Measurements from ENCODE around the gene SYNJ2.

The SYNJ2 gene

GRCh38 chr6:157956171-157956730, 25.4 kb upstream of the SYNJ2 start:
- DNase-seq (ENCODE audit: insufficient read length, low spot score), result no peak
- no peak for FAIRE-seq

GRCh38 chr6:157959451-157960227, 22.0 kb upstream of the SYNJ2 start:
- no peak for FAIRE-seq
- TF ChIP-seq SPI1 (IDR thresholded peaks at IDR 0.05; ENCODE audit: low read depth, low read length) (no peak), TAF1 (IDR thresholded peaks at IDR 0.05; ENCODE audit: low read depth, low read length) (no peak), POLR2AphosphoS5 (IDR thresholded peaks at IDR 0.05; ENCODE audit: low read depth, low read length) (no peak), POU2F2 (IDR thresholded peaks at IDR 0.05; ENCODE audit: low read depth, low read length) (no peak), PAX5 (IDR thresholded peaks at IDR 0.05; ENCODE audit: insufficient read depth, low read length, severe bottlenecking) (no peak), POLR2A (IDR thresholded peaks at IDR 0.05; ENCODE audit: low read depth, low read length) (no peak)
- DNase-seq (ENCODE audit: insufficient read length, low spot score), result no peak

More at GRCh38 chr6:157956171-157956730, 25.4 kb upstream of the SYNJ2 start:
- TF ChIP-seq TAF1 (IDR thresholded peaks at IDR 0.05; ENCODE audit: low read depth, low read length) (no peak), POLR2AphosphoS5 (IDR thresholded peaks at IDR 0.05; ENCODE audit: low read depth, low read length) (no peak), SPI1 (IDR thresholded peaks at IDR 0.05; ENCODE audit: low read depth, low read length) (no peak), PAX5 (IDR thresholded peaks at IDR 0.05; ENCODE audit: insufficient read depth, low read length, severe bottlenecking) (no peak), POU2F2 (IDR thresholded peaks at IDR 0.05; ENCODE audit: low read depth, low read length) (no peak), POLR2A (IDR thresholded peaks at IDR 0.05; ENCODE audit: low read depth, low read length) (no peak)

DNA sequence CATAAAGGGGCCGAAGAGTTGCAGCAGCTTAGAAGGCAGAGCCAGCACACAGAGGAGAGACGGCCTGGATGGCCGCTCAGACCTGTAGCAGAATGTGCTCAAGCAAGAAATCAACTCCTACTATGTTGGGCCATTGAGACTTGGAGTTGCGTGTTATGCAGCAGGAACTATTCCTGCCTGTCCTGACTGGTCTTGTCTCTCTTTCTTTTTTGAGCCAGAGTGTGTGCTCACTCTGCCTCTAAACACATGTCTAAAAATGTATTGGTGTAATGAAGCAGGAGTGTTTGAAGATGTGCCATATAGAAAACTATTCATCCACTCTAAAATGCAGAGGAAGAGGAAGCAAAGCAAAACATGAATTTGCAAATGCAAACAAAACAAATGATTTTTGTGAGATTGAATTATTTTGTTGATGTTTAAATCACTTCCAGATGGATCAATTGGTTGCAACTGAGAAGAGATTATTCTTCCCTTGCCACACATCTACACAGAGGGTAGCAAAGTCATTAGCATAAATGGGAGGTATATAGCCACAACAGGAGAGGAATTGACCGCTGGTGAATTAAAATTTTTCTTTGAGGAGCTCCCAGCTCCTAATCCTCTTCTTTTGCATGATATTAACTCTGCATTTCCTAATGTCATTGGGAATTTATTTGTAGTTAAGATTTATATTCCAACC, 20.4 kb upstream of the SYNJ2 start:
- TF ChIP-seq TAF1 (IDR thresholded peaks at IDR 0.05; ENCODE audit: low read depth, low read length), result no peak
- no peak for TF ChIP-seq SPI1 (IDR thresholded peaks at IDR 0.05; ENCODE audit: low read depth, low read length)
- no peak for TF ChIP-seq PAX5 (IDR thresholded peaks at IDR 0.05; ENCODE audit: insufficient read depth, low read length, severe bottlenecking)
- no peak for TF ChIP-seq POLR2A (IDR thresholded peaks at IDR 0.05; ENCODE audit: low read depth, low read length)
- no peak for TF ChIP-seq POU2F2 (IDR thresholded peaks at IDR 0.05; ENCODE audit: low read depth, low read length)
- no peak for TF ChIP-seq POLR2AphosphoS5 (IDR thresholded peaks at IDR 0.05; ENCODE audit: low read depth, low read length)
- DNase-seq (ENCODE audit: insufficient read length, low spot score), result no peak
- no peak for FAIRE-seq

DNA sequence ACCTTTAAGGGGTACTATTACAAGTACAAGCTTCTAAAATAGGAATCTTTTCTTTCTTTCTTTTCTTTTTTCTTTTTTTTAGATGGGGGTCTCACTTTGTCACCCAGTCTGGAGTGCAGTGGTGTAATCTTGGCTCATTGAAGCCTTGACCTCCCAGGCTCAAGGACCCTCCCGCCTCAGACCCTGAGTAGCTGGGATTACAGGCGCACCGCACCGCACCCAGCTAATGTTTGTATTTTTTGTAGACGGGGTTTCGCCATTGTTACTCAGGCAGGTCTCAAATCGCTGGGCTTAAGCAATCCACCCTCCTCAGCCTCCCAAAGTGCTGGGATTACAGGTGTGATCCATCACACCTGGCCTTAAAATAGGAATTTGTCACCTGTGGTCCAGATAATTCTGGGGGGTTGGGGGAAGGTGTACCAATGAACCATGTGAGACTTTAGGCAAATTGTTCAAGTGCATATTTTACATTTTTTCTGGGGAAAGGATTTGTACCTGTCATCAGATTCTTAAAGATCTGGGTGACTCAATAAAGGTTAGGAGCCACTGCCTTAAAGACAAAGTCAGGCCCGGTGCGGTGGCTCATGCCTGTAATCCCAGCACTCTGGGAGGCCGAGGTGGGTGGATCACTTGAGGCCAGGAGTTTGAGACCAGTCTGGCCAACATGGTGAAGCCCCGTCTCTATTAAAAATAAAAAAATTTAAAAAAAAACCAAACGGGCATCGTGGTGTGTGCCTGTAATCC, 19.7 kb upstream of the SYNJ2 start:
- TF ChIP-seq POU2F2 (IDR thresholded peaks at IDR 0.05; ENCODE audit: low read depth, low read length), result no peak
- no peak for TF ChIP-seq POLR2AphosphoS5 (IDR thresholded peaks at IDR 0.05; ENCODE audit: low read depth, low read length)
- no peak for TF ChIP-seq TAF1 (IDR thresholded peaks at IDR 0.05; ENCODE audit: low read depth, low read length)
- TF ChIP-seq SPI1 (IDR thresholded peaks at IDR 0.05; ENCODE audit: low read depth, low read length), result no peak
- no peak for TF ChIP-seq PAX5 (IDR thresholded peaks at IDR 0.05; ENCODE audit: insufficient read depth, low read length, severe bottlenecking)
- no peak for TF ChIP-seq POLR2A (IDR thresholded peaks at IDR 0.05; ENCODE audit: low read depth, low read length)
- FAIRE-seq, result no peak
- no peak for DNase-seq (ENCODE audit: insufficient read length, low spot score)

GRCh38 chr6:157962601-157963302, 18.9 kb upstream of the SYNJ2 start:
- DNase-seq (ENCODE audit: insufficient read length, low spot score), result no peak
- no peak for TF ChIP-seq POLR2A (IDR thresholded peaks at IDR 0.05; ENCODE audit: low read depth, low read length)
- TF ChIP-seq POU2F2 (IDR thresholded peaks at IDR 0.05; ENCODE audit: low read depth, low read length), result no peak
- no peak for TF ChIP-seq TAF1 (IDR thresholded peaks at IDR 0.05; ENCODE audit: low read depth, low read length)
- TF ChIP-seq PAX5 (IDR thresholded peaks at IDR 0.05; ENCODE audit: insufficient read depth, low read length, severe bottlenecking), result no peak
- TF ChIP-seq SPI1 (IDR thresholded peaks at IDR 0.05; ENCODE audit: low read depth, low read length), result no peak
- no peak for TF ChIP-seq POLR2AphosphoS5 (IDR thresholded peaks at IDR 0.05; ENCODE audit: low read depth, low read length)
- peak; percentile 35 for FAIRE-seq

GRCh38 chr6:157964100-157964499, 17.6 kb upstream of the SYNJ2 start:
- FAIRE-seq (no peak), DNase-seq (ENCODE audit: insufficient read length, low spot score) (no peak)
- no peak for TF ChIP-seq POU2F2 (IDR thresholded peaks at IDR 0.05; ENCODE audit: low read depth, low read length)
- no peak for TF ChIP-seq SPI1 (IDR thresholded peaks at IDR 0.05; ENCODE audit: low read depth, low read length)
- TF ChIP-seq TAF1 (IDR thresholded peaks at IDR 0.05; ENCODE audit: low read depth, low read length), result no peak
- no peak for TF ChIP-seq POLR2A (IDR thresholded peaks at IDR 0.05; ENCODE audit: low read depth, low read length)
- TF ChIP-seq POLR2AphosphoS5 (IDR thresholded peaks at IDR 0.05; ENCODE audit: low read depth, low read length), result no peak
- TF ChIP-seq PAX5 (IDR thresholded peaks at IDR 0.05; ENCODE audit: insufficient read depth, low read length, severe bottlenecking), result no peak

DNA sequence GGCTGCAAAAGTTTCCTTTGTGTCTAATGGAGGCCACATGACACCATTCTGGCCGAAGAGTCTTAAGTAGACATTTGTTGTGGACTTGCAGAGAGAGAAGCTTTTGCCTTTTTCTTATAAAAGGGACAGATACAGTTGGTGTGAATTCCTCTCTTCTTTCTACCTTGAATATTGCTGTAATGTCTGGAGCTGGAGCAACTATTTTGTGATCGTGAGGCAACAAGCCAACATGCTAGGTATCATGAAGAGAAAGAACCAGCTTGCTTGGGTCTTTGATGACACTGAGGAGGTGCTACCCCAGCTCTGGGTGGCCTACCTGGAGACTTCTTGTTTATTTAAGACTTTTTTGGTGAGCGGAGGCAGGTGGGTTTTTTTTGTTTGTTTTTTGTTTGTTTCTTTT, 16.3 kb upstream of the SYNJ2 start:
- TF ChIP-seq TAF1 (IDR thresholded peaks at IDR 0.05; ENCODE audit: low read depth, low read length), result no peak
- TF ChIP-seq PAX5 (IDR thresholded peaks at IDR 0.05; ENCODE audit: insufficient read depth, low read length, severe bottlenecking), result no peak
- no peak for TF ChIP-seq POLR2A (IDR thresholded peaks at IDR 0.05; ENCODE audit: low read depth, low read length)
- TF ChIP-seq SPI1 (IDR thresholded peaks at IDR 0.05; ENCODE audit: low read depth, low read length), result no peak
- TF ChIP-seq POLR2AphosphoS5 (IDR thresholded peaks at IDR 0.05; ENCODE audit: low read depth, low read length), result no peak
- no peak for TF ChIP-seq POU2F2 (IDR thresholded peaks at IDR 0.05; ENCODE audit: low read depth, low read length)
- FAIRE-seq (no peak), DNase-seq (ENCODE audit: insufficient read length, low spot score) (no peak)

- DNase-seq (ENCODE audit: insufficient read length, low spot score) (no peak), FAIRE-seq (no peak)
- TF ChIP-seq TAF1 (IDR thresholded peaks at IDR 0.05; ENCODE audit: low read depth, low read length), result no peak
These were observed 15.1 kb upstream of the SYNJ2 start for GRCh38 chr6:157966589-157966977.

All from GM12891 (cell line).